GM10847 (cell line): ENCODE results near the gene STXBP2.

Experiments used
- POLR2A ChIP-seq: IDR thresholded peaks from 2 replicates; pipeline ENCODE4 v1.6.1; 2011; ENCODE audit not compliant: insufficient read length; ENCODE audit errors: extremely low read depth

STXBP2 gene

GRCh38 chr19:7607874-7608560, 28.9 kb upstream of the STXBP2 start:
- no peak for TF ChIP-seq POLR2A

- no peak for TF ChIP-seq POLR2A
Measured at GRCh38 chr19:7610491-7611240, 26.2 kb upstream of the STXBP2 start.

- TF ChIP-seq POLR2A, result no peak
Measured at GRCh38 chr19:7611541-7612279, 25.2 kb upstream of the STXBP2 start.

- TF ChIP-seq POLR2A, result no peak
Measured at GRCh38 chr19:7612282-7613274, 24.3 kb upstream of the STXBP2 start.

- no peak for TF ChIP-seq POLR2A
Measured at GRCh38 chr19:7614859-7615741, 21.8 kb upstream of the STXBP2 start.

- no peak for TF ChIP-seq POLR2A
Measured at GRCh38 chr19:7617172-7617571, 19.7 kb upstream of the STXBP2 start.

GRCh38 chr19:7617735-7618134, 19.2 kb upstream of the STXBP2 start:
- TF ChIP-seq POLR2A, result no peak

GRCh38 chr19:7618348-7618747, 18.6 kb upstream of the STXBP2 start:
- no peak for TF ChIP-seq POLR2A

- no peak for TF ChIP-seq POLR2A
Measured at GRCh38 chr19:7618771-7619510, 18.0 kb upstream of the STXBP2 start.

GRCh38 chr19:7619671-7620441, 17.1 kb upstream of the STXBP2 start:
- no peak for TF ChIP-seq POLR2A

GRCh38 chr19:7620442-7621412, 16.2 kb upstream of the STXBP2 start:
- no peak for TF ChIP-seq POLR2A
